GM19328 (cell line): ENCODE data around the gene NT5C1A.
A peak's percentile ranks its signal among the peaks of the same experiment; 100 is the strongest.

Experiments
- ATAC-seq: cut with Tn5 transposase; IDR thresholded peaks from one replicate; pipeline ENCODE4 v1.9.1; 2021; ENCODE audit warnings: mild to moderate bottlenecking, moderate library complexity; ENCODE audit not compliant: unreplicated experiment

NT5C1A gene

DNA sequence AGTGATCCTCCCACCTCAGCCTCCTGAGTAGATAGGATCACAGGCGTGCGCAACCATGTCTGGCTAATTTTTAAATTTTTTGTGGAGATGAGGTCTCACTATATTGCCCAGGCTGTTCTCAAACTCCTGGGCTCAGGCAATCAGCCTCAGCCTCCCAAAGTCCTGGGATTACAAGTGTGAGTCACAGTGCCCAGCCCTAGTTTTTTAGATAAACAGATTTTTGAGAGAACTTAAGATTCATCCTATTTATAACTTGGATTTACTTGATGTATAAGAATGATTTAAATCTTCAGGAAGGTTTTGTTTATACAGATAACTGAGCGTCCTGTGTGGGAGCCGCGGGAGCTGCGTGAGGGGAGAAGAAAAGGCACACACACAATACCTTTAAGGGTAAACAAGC, 58.7 kb downstream of the NT5C1A start:
- ATAC-seq = no peak

- peak; percentile 53 for ATAC-seq
These were observed 62.1 kb downstream of the NT5C1A start for GRCh38 chr1:39609618-39610331.
